ENCODE data around the gene INPP5A. TPM values are rescaled to one million over a fixed set of nuclear protein-coding genes. Genes with fewer than 3 reads are reported as not detected.

Gene INPP5A
- total and polyA plus RNA-seq, 10 donors, result 11.1 to 41.3 (median 30.8) TPM

GRCh38 chr10:132827861-132828539 is 290.4 kb downstream of the INPP5A start:
- Histone ChIP-seq H3K4me1 (no peaks in the 10 kb centered on the region), H3K9me3 (peaks cover 0 to 10% (median 0%) of the 10 kb centered on the region in 8 donors), H3K27me3 (replicated peaks in 1 of 7) (peaks cover 0 to 13% (median 5%) of the 10 kb centered on the region in 7 donors), H3K4me3 (no peak overlapping the region), H3K36me3 (no peaks in the 10 kb centered on the region), H3K27ac (no peak overlapping the region)
- intact Hi-C loops (cut with DNase I; ENCODE audit: low total_unique reads), result no loop called here
- TF ChIP-seq POLR2AphosphoS5 (IDR thresholded peaks at IDR 0.05), result no peak
- no peak for TF ChIP-seq POLR2A (IDR thresholded peaks at IDR 0.05)
- no peak for TF ChIP-seq CTCF (IDR thresholded peaks at IDR 0.05 in 8 of 11, conservative IDR thresholded peaks at IDR 0.05 in 3 of 11)
- WGBS, 5 donors, result 84 to 94% (median 87%) methylated on average over 29 of the region's 29 CpGs
- peak; percentile 20 for DNase-seq

- peaks cover 0 to 20% (median 7%) of the 10 kb centered on the region in 7 donors for H3K27me3 ChIP-seq (replicated peaks in 1 of 7)
- no peaks in the 10 kb centered on the region for H3K4me1 ChIP-seq
- peaks cover 0 to 10% (median 0%) of the 10 kb centered on the region in 8 donors for H3K9me3 ChIP-seq
- H3K27ac ChIP-seq, result no peak overlapping the region
- intact Hi-C loops (cut with DNase I; ENCODE audit: low total_unique reads), result no loop called here
- H3K4me3 ChIP-seq, result no peak overlapping the region
- TF ChIP-seq CTCF (IDR thresholded peaks at IDR 0.05 in 8 of 11, conservative IDR thresholded peaks at IDR 0.05 in 3 of 11) (no peak), POLR2AphosphoS5 (IDR thresholded peaks at IDR 0.05) (no peak), POLR2A (IDR thresholded peaks at IDR 0.05) (no peak)
- 90 to 95% (median 91%) methylated on average over 20 of the region's 20 CpGs for WGBS, 5 donors
- peak; percentile 49 for DNase-seq
- no peaks in the 10 kb centered on the region for H3K36me3 ChIP-seq
These were observed 291.1 kb downstream of the INPP5A start for GRCh38 chr10:132828681-132829080.

GRCh38 chr10:132829403-132829802 is 291.8 kb downstream of the INPP5A start:
- Histone ChIP-seq H3K27me3 (replicated peaks in 1 of 7) (peaks cover 0 to 28% (median 14%) of the 10 kb centered on the region in 7 donors), H3K9me3 (peaks cover 0 to 10% (median 0%) of the 10 kb centered on the region in 8 donors), H3K4me1 (no peaks in the 10 kb centered on the region), H3K27ac (no peak overlapping the region), H3K4me3 (no peak overlapping the region), H3K36me3 (no peaks in the 10 kb centered on the region)
- TF ChIP-seq POLR2A (IDR thresholded peaks at IDR 0.05) (no peak), CTCF (IDR thresholded peaks at IDR 0.05 in 8 of 11, conservative IDR thresholded peaks at IDR 0.05 in 3 of 11) (no peak)
- intact Hi-C loops (cut with DNase I; ENCODE audit: low total_unique reads), result no loop called here
- WGBS, 5 donors, result 76 to 86% (median 80%) methylated on average over 8 of the region's 8 CpGs
- peak; percentile 64 for DNase-seq

- Histone ChIP-seq H3K9me3 (no peaks in the 10 kb centered on the region), H3K27ac (no peak overlapping the region), H3K4me3 (no peak overlapping the region), H3K36me3 (no peaks in the 10 kb centered on the region), H3K27me3 (replicated peaks in 1 of 7) (peaks cover 0 to 53% (median 36%) of the 10 kb centered on the region in 7 donors), H3K4me1 (peaks cover 3 to 12% (median 9%) of the 10 kb centered on the region in 6 donors)
- WGBS, 5 donors, result 59 to 68% (median 64%) methylated on average over 30 of the region's 30 CpGs
- peak; percentile 53 for DNase-seq
- TF ChIP-seq CTCF (IDR thresholded peaks at IDR 0.05 in 8 of 11, conservative IDR thresholded peaks at IDR 0.05 in 3 of 11) (no peak), POLR2A (IDR thresholded peaks at IDR 0.05) (no peak), POLR2AphosphoS5 (IDR thresholded peaks at IDR 0.05) (no peak)
- intact Hi-C loops (cut with DNase I; ENCODE audit: low total_unique reads), result no loop called here
These were observed 294.8 kb downstream of the INPP5A start for GRCh38 chr10:132832186-132832969.
